HEK293 (cell line): Measurements from ENCODE around the gene PRKG1.

Experiments used
- CTCF ChIA-PET: fragments of 350-600 bp; formaldehyde crosslinking; extraction: SDS; loops from one replicate; lab custom pipeline; 2021; ENCODE audit warnings: antibody characterized with exemption; lab: Yijun Ruan, JAX
- POLR2A ChIA-PET: fragments of 300-600 bp; formaldehyde crosslinking; extraction: SDS; loops from one replicate; lab custom pipeline; 2020; ENCODE audit warnings: antibody characterized with exemption, inconsistent platforms; lab: Yijun Ruan, JAX
- H3K27ac ChIP-seq: fragments of 200-500 bp; sonication (Bioruptor generic); 2 replicates; pipeline ENCODE4 v1.5.1; 2014; ENCODE audit warnings: low read depth, low read length, control low read depth, inconsistent platforms; ENCODE audit errors: extremely low read depth
- H3K36me3 ChIP-seq, 2 experiments: fragments of 200-500 bp in 1 of 2; sonication (Bioruptor generic) in 1 of 2; 1 replicate in 1 of 2; 2 replicates in 1 of 2; pipeline ENCODE4 v1.5.1; 2014 to 2017; ENCODE audit warnings: inconsistent platforms in 2 of 2, low read length in 2 of 2; ENCODE audit not compliant: control insufficient read depth in 2 of 2, insufficient read depth in 1 of 2
- H3K4me1 ChIP-seq: fragments of 200-500 bp; sonication (Bioruptor generic); 2 replicates; pipeline ENCODE4 v1.5.1; 2014; ENCODE audit warnings: mild to moderate bottlenecking, low read length, inconsistent platforms; ENCODE audit not compliant: control insufficient read depth, insufficient read depth
- H3K4me3 ChIP-seq: 2 replicates; pipeline ENCODE4 v1.5.1; 2011; ENCODE audit warnings: low read depth, mild to moderate bottlenecking, control low read depth, low read length, moderate library complexity
- H3K9me3 ChIP-seq: fragments of 200-500 bp; sonication (Bioruptor generic); 2 replicates; pipeline ENCODE4 v1.5.1; 2014; ENCODE audit warnings: low read depth, low read length, inconsistent platforms; ENCODE audit not compliant: control insufficient read depth, insufficient read depth
- CTCF ChIP-seq: fragments of 450-650 bp; formaldehyde crosslinking; IDR thresholded peaks from 2 replicates; pipeline ENCODE4 v1.5.1; 2016; ENCODE audit warnings: missing biosample characterization, missing genetic modification characterization
- ELK4 ChIP-seq: IDR thresholded peaks from 2 replicates; pipeline ENCODE4 v1.6.1; 2011; ENCODE audit warnings: mild to moderate bottlenecking, low read depth, low read length, borderline replicate concordance
- GFI1B ChIP-seq: fragments of 450-650 bp; formaldehyde crosslinking; IDR thresholded peaks from 2 replicates; pipeline ENCODE4 v1.5.1; 2016; ENCODE audit warnings: missing biosample characterization, missing genetic modification characterization
- HOXC10 ChIP-seq: sonication (generic); formaldehyde crosslinking; IDR thresholded peaks from 2 replicates; pipeline ENCODE4 v1.8.1; 2023; ENCODE audit warnings: mild to moderate bottlenecking, missing genetic modification reagents
- INSM2 ChIP-seq: fragments of 450-650 bp; formaldehyde crosslinking; IDR thresholded peaks from 2 replicates; pipeline ENCODE4 v1.5.1; 2016; ENCODE audit warnings: missing biosample characterization, missing genetic modification characterization
- KLF10 ChIP-seq: fragments of 450-650 bp; IDR thresholded peaks from 2 replicates; pipeline ENCODE4 v1.5.1; 2018; ENCODE audit warnings: missing biosample characterization, mild to moderate bottlenecking, missing genetic modification characterization
- MYNN ChIP-seq: fragments of 450-650 bp; formaldehyde crosslinking; IDR thresholded peaks from 2 replicates; pipeline ENCODE4 v1.5.1; 2016; ENCODE audit warnings: missing biosample characterization, missing genetic modification characterization, borderline replicate concordance
- OSR2 ChIP-seq: fragments of 450-650 bp; formaldehyde crosslinking; IDR thresholded peaks from 2 replicates; pipeline ENCODE4 v1.5.1; 2016; ENCODE audit warnings: missing biosample characterization, missing genetic modification characterization
- PRDM4 ChIP-seq: fragments of 450-650 bp; formaldehyde crosslinking; IDR thresholded peaks from 2 replicates; pipeline ENCODE4 v1.5.1; 2017; ENCODE audit warnings: missing biosample characterization, missing genetic modification characterization
- YY1 ChIP-seq: fragments of 450-650 bp; formaldehyde crosslinking; IDR thresholded peaks from 2 replicates; pipeline ENCODE4 v1.5.1; 2018; ENCODE audit warnings: missing biosample characterization, missing genetic modification characterization
- ZEB2 ChIP-seq: fragments of 450-650 bp; formaldehyde crosslinking; IDR thresholded peaks from 2 replicates; pipeline ENCODE4 v1.5.1; 2016; ENCODE audit warnings: missing biosample characterization, missing genetic modification characterization
- ZNF121 ChIP-seq: fragments of 450-650 bp; formaldehyde crosslinking; IDR thresholded peaks from 2 replicates; pipeline ENCODE4 v1.5.1; 2016; ENCODE audit warnings: missing biosample characterization, missing genetic modification characterization
- ZNF138 ChIP-seq: fragments of 450-650 bp; formaldehyde crosslinking; IDR thresholded peaks from 2 replicates; pipeline ENCODE4 v1.5.1; 2016; ENCODE audit warnings: missing biosample characterization, missing genetic modification characterization, borderline replicate concordance
- ZNF280C ChIP-seq: fragments of 450-650 bp; formaldehyde crosslinking; IDR thresholded peaks from 2 replicates; pipeline ENCODE4 v1.5.1; 2016; ENCODE audit warnings: missing biosample characterization, missing genetic modification characterization
- ZNF510 ChIP-seq: fragments of 450-650 bp; formaldehyde crosslinking; IDR thresholded peaks from 2 replicates; pipeline ENCODE4 v1.5.1; 2018; ENCODE audit warnings: mild to moderate bottlenecking, missing genetic modification characterization, missing biosample characterization; ENCODE audit not compliant: insufficient replicate concordance
- ZNF596 ChIP-seq: fragments of 450-650 bp; IDR thresholded peaks from 2 replicates; pipeline ENCODE4 v1.5.0; 2018; ENCODE audit warnings: missing biosample characterization, mild to moderate bottlenecking, missing genetic modification characterization, moderate library complexity
- ZNF654 ChIP-seq: fragments of 450-650 bp; formaldehyde crosslinking; IDR thresholded peaks from 2 replicates; pipeline ENCODE4 v1.5.1; 2016; ENCODE audit warnings: low read depth, missing biosample characterization, missing genetic modification characterization
- ZNF664 ChIP-seq: fragments of 450-650 bp; formaldehyde crosslinking; IDR thresholded peaks from 2 replicates; pipeline ENCODE4 v1.5.1; 2016; ENCODE audit warnings: missing biosample characterization, missing genetic modification characterization
- ZSCAN5A ChIP-seq: fragments of 450-650 bp; formaldehyde crosslinking; IDR thresholded peaks from 2 replicates; pipeline ENCODE4 v1.5.1; 2016; ENCODE audit warnings: missing biosample characterization, missing genetic modification characterization

Gene PRKG1

GRCh38 chr10:51176976-51177695, 102.8 kb downstream of the PRKG1 start:
- H3K36me3 ChIP-seq, result no peaks in the 10 kb centered on the region
- no peak overlapping the region for H3K4me3 ChIP-seq
- no peaks in the 10 kb centered on the region for H3K9me3 ChIP-seq
- no peaks in the 10 kb centered on the region for H3K4me1 ChIP-seq
- TF ChIP-seq MYNN (tag by site-specific recombination), result no peak
- TF ChIP-seq ZNF121 (tag by site-specific recombination), result no peak
- no peak for TF ChIP-seq ZEB2 (tag by site-specific recombination)
- no peak for TF ChIP-seq PRDM4 (tag by site-specific recombination)
- TF ChIP-seq ZNF654, result no peak
- no peak for TF ChIP-seq ZNF664
- TF ChIP-seq OSR2, result no peak
- no peak for TF ChIP-seq ZNF596
- no peak for TF ChIP-seq ZNF138
- TF ChIP-seq CTCF (tag by site-specific recombination), result no peak
- TF ChIP-seq HOXC10, result no peak
- no peak for TF ChIP-seq ZSCAN5A (tag by site-specific recombination)
- no peak for TF ChIP-seq ELK4
- TF ChIP-seq KLF10, result no peak
- TF ChIP-seq ZNF510 (tag by site-specific recombination), result no peak
- TF ChIP-seq INSM2, result no peak
- TF ChIP-seq GFI1B (tag by site-specific recombination), result no peak
- no peak for TF ChIP-seq ZNF280C (tag by site-specific recombination)
- no peak for TF ChIP-seq YY1 (tag by site-specific recombination)
- POLR2A ChIA-PET, result no interaction called here
- H3K27ac ChIP-seq, result no peak overlapping the region
- CTCF ChIA-PET, result interaction anchor here (0.7 kb wide), 1 partner anchor 644 kb away, joined by 4 read pairs; no protein-coding TSS in a partner anchor
